Activated CD8-positive, alpha-beta T cell treated with anti-CD3 and anti-CD28 coated beads, Interleukin-2, amount 10 ng/mL, durations not matched to agents 7 days and 5 days (primary cell): ENCODE results near the gene TEK. TPM values are rescaled to one million over a fixed set of nuclear protein-coding genes. Genes with fewer than 3 reads are reported as not detected.

Experiments used
- ATAC-seq: fragments of 150-1000 bp; cut with Tn5 transposase; one replicate; pipeline ENCODE4 v1.10.0; 2021; ENCODE audit warnings: moderate library complexity
- CTCF ChIA-PET: fragments of 350-600 bp; sonication (Branson Sonifier 250); formaldehyde crosslinking; loops from one replicate; lab custom pipeline; 2021; ENCODE audit warnings: antibody characterized with exemption; lab: Charles Lee
- POLR2A ChIA-PET: fragments of 350-600 bp; sonication (Branson Sonifier 250); formaldehyde crosslinking; loops from one replicate; lab custom pipeline; 2021; ENCODE audit warnings: antibody characterized with exemption; lab: Charles Lee
- DNase-seq: peaks from one replicate; pipeline ENCODE4 v3.0.0-alpha.2; 2020
- H3K27ac Mint-ChIP-seq: one replicate; pipeline ENCODE4 v1.8.0; 2021; ENCODE audit warnings: mild to moderate bottlenecking, mixed read lengths
- H3K27me3 Mint-ChIP-seq: one replicate; pipeline ENCODE4 v1.8.0; 2021; ENCODE audit warnings: low read depth, mixed read lengths
- H3K36me3 Mint-ChIP-seq: one replicate; pipeline ENCODE4 v1.8.0; 2021; ENCODE audit warnings: low read depth, mixed read lengths
- H3K4me1 Mint-ChIP-seq: one replicate; pipeline ENCODE4 v1.8.0; 2021; ENCODE audit warnings: low read depth, mixed read lengths
- H3K4me3 Mint-ChIP-seq: one replicate; pipeline ENCODE4 v1.8.0; 2021; ENCODE audit warnings: mild to moderate bottlenecking, mixed read lengths
- H3K9me3 Mint-ChIP-seq: one replicate; pipeline ENCODE4 v1.8.0; 2022; ENCODE audit warnings: mixed read lengths; ENCODE audit not compliant: insufficient read depth
- total RNA-seq, 2 experiments: library from RNA; stranded (reverse); gene quantifications; one replicate each; pipeline ENCODE4 v1.2.3, GENCODE V29; 2021

TEK gene
- total RNA-seq, 2 experiments from 2014 or later, result not detected

GRCh38 chr9:27261517-27262211, 152.6 kb downstream of the TEK start:
- H3K36me3 Mint-ChIP-seq, result no peaks in the 10 kb centered on the region
- no peaks in the 10 kb centered on the region for H3K9me3 Mint-ChIP-seq
- no peak for ATAC-seq
- no peak for DNase-seq
- no peak overlapping the region for H3K4me3 Mint-ChIP-seq
- CTCF ChIA-PET, result no interaction called here
- POLR2A ChIA-PET, result no interaction called here
- no peak overlapping the region for H3K27ac Mint-ChIP-seq
- H3K27me3 Mint-ChIP-seq, result peaks cover 5% of the 10 kb centered on the region
- no peaks in the 10 kb centered on the region for H3K4me1 Mint-ChIP-seq

DNA sequence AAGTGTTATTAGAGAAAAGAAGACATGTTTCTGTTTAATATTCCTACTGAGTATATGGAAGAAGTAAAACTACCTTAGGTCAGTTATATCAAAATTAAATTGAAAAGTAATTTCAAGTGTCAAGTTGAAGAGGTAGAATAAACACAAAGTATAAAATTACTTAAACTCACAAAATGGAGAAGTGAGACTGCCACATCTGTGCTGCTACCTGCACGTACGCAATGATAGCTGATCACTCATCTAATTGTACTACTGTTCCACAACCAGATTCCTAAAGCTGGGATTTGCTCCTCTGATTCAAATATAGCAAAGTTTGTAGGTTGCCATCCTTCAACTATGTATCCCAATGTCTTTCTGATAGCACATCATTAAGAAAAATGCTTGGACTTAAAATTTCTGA, 163.1 kb downstream of the TEK start:
- Mint-ChIP-seq H3K9me3 (no peaks in the 10 kb centered on the region), H3K36me3 (no peaks in the 10 kb centered on the region), H3K4me1 (no peaks in the 10 kb centered on the region), H3K4me3 (no peak overlapping the region), H3K27ac (no peak overlapping the region), H3K27me3 (peaks cover 6% of the 10 kb centered on the region)
- ChIA-PET CTCF (no interaction called here), POLR2A (no interaction called here)
- DNase-seq, result no peak
- no peak for ATAC-seq

GRCh38 chr9:27273186-27273585, 164.2 kb downstream of the TEK start:
- Mint-ChIP-seq H3K4me3 (no peak overlapping the region), H3K36me3 (no peaks in the 10 kb centered on the region), H3K27me3 (peaks cover 6% of the 10 kb centered on the region), H3K4me1 (no peaks in the 10 kb centered on the region), H3K9me3 (no peaks in the 10 kb centered on the region), H3K27ac (no peak overlapping the region)
- CTCF ChIA-PET, result no interaction called here
- DNase-seq, result no peak
- POLR2A ChIA-PET, result no interaction called here
- no peak for ATAC-seq

DNA sequence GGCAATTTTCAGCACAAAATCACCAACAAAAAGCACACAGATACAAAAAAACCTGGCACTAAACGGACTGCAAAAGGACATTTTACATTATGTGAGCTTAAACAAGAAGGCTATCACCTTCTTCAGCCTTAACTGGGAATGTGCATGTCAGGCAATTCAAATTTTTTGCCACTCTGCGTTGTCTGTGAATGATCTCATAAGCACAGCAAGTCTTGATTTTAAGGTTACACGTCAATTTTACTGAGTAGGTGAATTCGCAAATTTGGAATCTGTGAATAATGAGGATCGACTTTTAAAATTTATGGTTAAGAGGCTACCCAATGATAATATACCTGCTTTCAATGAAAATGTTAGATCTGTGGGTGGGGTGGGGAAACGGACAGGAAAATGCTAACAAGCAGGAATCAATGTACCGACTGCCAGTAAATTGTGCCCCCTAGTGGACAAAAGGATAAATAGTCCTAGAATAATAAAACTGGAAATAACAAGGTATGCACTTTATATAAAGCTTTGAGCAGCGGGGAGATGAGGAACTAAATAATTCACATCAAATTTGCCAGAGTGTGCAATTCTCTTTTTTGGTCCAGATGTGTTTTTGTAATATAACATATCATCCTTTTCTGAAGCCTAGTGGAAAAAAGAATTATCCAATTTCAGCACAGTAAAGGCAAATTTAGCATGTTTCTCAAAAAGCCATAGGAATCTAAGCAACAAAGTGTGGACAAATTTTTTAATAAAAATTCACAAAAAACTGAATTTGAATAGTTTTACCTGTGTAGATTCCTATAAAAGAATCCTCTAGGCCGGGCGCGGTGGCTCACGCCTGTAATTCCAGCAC, 167.4 kb downstream of the TEK start:
- H3K4me3 Mint-ChIP-seq, result no peak overlapping the region
- DNase-seq (peak; percentile 26), ATAC-seq (no peak)
- no peak overlapping the region for H3K27ac Mint-ChIP-seq
- CTCF ChIA-PET, result interaction anchor here (0.6 to 2.3 kb wide), 7 partner anchors 10 to 930 kb away, joined by 3 to 7 read pairs (median 3); no protein-coding TSS in a partner anchor
- H3K27me3 Mint-ChIP-seq, result no peaks in the 10 kb centered on the region
- no peaks in the 10 kb centered on the region for H3K4me1 Mint-ChIP-seq
- H3K9me3 Mint-ChIP-seq, result no peaks in the 10 kb centered on the region
- POLR2A ChIA-PET, result no interaction called here
- no peaks in the 10 kb centered on the region for H3K36me3 Mint-ChIP-seq

DNA sequence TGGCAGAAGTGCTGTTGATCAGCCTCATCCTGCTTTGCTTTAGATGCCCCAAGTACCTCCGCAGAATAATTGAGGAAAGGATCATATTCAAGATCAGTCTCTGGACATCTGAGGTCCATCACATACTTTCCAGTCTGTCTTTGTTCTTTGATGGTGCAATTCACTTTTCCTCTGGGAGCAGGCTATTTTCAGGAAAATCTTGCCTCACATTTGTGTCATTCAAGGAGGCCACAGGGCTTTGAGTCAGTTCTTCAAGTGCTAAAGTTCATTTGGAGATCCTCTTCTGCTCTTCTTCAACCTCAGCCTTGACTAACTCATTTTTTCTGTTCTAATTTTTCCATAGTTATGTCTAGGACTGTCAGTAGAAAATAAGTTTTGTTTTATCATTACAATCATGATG, 169.3 kb downstream of the TEK start:
- Mint-ChIP-seq H3K27me3 (no peaks in the 10 kb centered on the region), H3K4me1 (no peaks in the 10 kb centered on the region), H3K4me3 (no peak overlapping the region), H3K27ac (no peak overlapping the region), H3K9me3 (no peaks in the 10 kb centered on the region), H3K36me3 (no peaks in the 10 kb centered on the region)
- DNase-seq, result no peak
- ATAC-seq, result no peak
- ChIA-PET POLR2A (no interaction called here), CTCF (no interaction called here)

GRCh38 chr9:27279611-27280010, 170.6 kb downstream of the TEK start:
- Mint-ChIP-seq H3K36me3 (no peaks in the 10 kb centered on the region), H3K27ac (no peak overlapping the region), H3K4me3 (no peak overlapping the region), H3K9me3 (no peaks in the 10 kb centered on the region), H3K27me3 (no peaks in the 10 kb centered on the region), H3K4me1 (no peaks in the 10 kb centered on the region)
- ATAC-seq (no peak), DNase-seq (no peak)
- POLR2A ChIA-PET, result no interaction called here
- CTCF ChIA-PET, result no interaction called here

Other genes with a start within 250 kb of the TEK start
- gene CAAP1, start 216.4 kb upstream of the TEK start, total RNA-seq, result 10 to 100 TPM; 20.8 to 20.9 TPM
- 10 to 100 TPM; 30.5 to 35.2 TPM for gene PLAA, start 162.0 kb upstream of the TEK start, total RNA-seq
- gene IFT74, start 152.8 kb upstream of the TEK start, total RNA-seq, result 1 to 10 TPM; 5.7 to 6.5 TPM
- gene LRRC19, start 103.6 kb upstream of the TEK start, total RNA-seq, result not detected
- not detected for gene EQTN, start 187.9 kb downstream of the TEK start, total RNA-seq